Measurements from ENCODE around the gene RABGEF1.

GRCh38 chr7:66840316-66840715 lies 99.8 kb downstream of the RABGEF1 start:
- TF ChIP-seq CTCF (IDR thresholded peaks at IDR 0.05) (no peak), EZH2 (IDR thresholded peaks at IDR 0.05; ENCODE audit: borderline replicate concordance, insufficient read depth, low read depth, low read length, poor library complexity, severe bottlenecking) (no peak)
